Muscle of leg (tissue), 11 donors: ENCODE data around the gene FAM171A2. TPM values are rescaled to one million over a fixed set of nuclear protein-coding genes. Genes with fewer than 3 reads are reported as not detected.
"Not testable (repeated sequence)": the region's sequence is repeated elsewhere in the genome, so short reads cannot be mapped to it uniquely, and the experiment has no call there.

Source experiments
- DNase-seq: peaks from one replicate; pipeline ENCODE4 v3.0.0; 2013
- H3K27ac ChIP-seq: one replicate; pipeline ENCODE4 v1.5.1; 2013; ENCODE audit warnings: mild to moderate bottlenecking, low read length, control low read depth
- H3K27me3 ChIP-seq: one replicate; pipeline ENCODE4 v1.6.1; 2013; ENCODE audit warnings: low read length; ENCODE audit not compliant: control insufficient read depth, insufficient read depth
- H3K36me3 ChIP-seq: one replicate; pipeline ENCODE4 v1.6.1; 2013; ENCODE audit warnings: low read length; ENCODE audit not compliant: control insufficient read depth, insufficient read depth
- H3K4me1 ChIP-seq: one replicate; pipeline ENCODE4 v1.6.1; 2013; ENCODE audit warnings: low read length; ENCODE audit not compliant: control insufficient read depth, insufficient read depth
- H3K4me3 ChIP-seq: one replicate; pipeline ENCODE4 v1.5.1; 2013; ENCODE audit warnings: low read length, control low read depth
- H3K9me3 ChIP-seq: replicated peaks from 2 replicates; pipeline ENCODE4 v1.6.1; 2013; ENCODE audit warnings: low read depth, low read length; ENCODE audit not compliant: control insufficient read depth
- WGBS: methylation state at CpG from one replicate; pipeline ENCODE4 v1.1.5; 2013; ENCODE audit warnings: missing lambda C conversion rate; ENCODE audit not compliant: insufficient coverage; 5-methylcytosine and 5-hydroxymethylcytosine counted together
- polyA plus RNA-seq, 8 donors: library from polyadenylated mRNA; unstranded; fragments of 120-200 nt; gene quantifications; one replicate each; pipeline versions ENCODE4 v1.2.1 to v1.2.3, GENCODE V29; 2013; ENCODE audit warnings: inconsistent platforms in 1 of 8, low replicate concordance in 1 of 8; ENCODE audit not compliant: insufficient read length in 8 of 8, insufficient read depth in 1 of 8
- total RNA-seq: library from RNA; stranded (reverse); fragments of 120-200 nt; gene quantifications from one replicate; pipeline ENCODE4 v1.2.4, GENCODE V29; 2013

Gene FAM171A2
- total and polyA plus RNA-seq, 9 donors = 52.9 to 110 (median 80.0) TPM

GRCh38 chr17:44396946-44397345 lies 33.3 kb upstream of the FAM171A2 start:
- no peak for DNase-seq
- no peak overlapping the region for H3K4me3 ChIP-seq
- H3K9me3 ChIP-seq = no peaks in the 10 kb centered on the region
- H3K4me1 ChIP-seq = no peaks in the 10 kb centered on the region
- peaks cover 53% of the 10 kb centered on the region for H3K36me3 ChIP-seq
- no peaks in the 10 kb centered on the region for H3K27me3 ChIP-seq
- no CpG with 5 or more reads among the region's 5 CpGs for WGBS
- no peak overlapping the region for H3K27ac ChIP-seq

- DNase-seq = no peak
- Histone ChIP-seq H3K4me1 (no peaks in the 10 kb centered on the region), H3K4me3 (no peak overlapping the region), H3K9me3 (no peaks in the 10 kb centered on the region), H3K27ac (no peak overlapping the region), H3K27me3 (no peaks in the 10 kb centered on the region), H3K36me3 (peaks cover 38% of the 10 kb centered on the region)
- WGBS = 100% methylated on average over 1 of the region's 2 CpGs
Measured at GRCh38 chr17:44394833-44395232, 31.2 kb upstream of the FAM171A2 start.

GRCh38 chr17:44394112-44394511 lies 30.5 kb upstream of the FAM171A2 start:
- not testable (repeated sequence) for H3K27me3 ChIP-seq, H3K4me1 ChIP-seq
- no CpG with 5 or more reads among the region's 9 CpGs for WGBS

GRCh38 chr17:44390250-44390870 lies 26.7 kb upstream of the FAM171A2 start:
- WGBS = 56% methylated on average over 4 of the region's 10 CpGs
- H3K9me3 ChIP-seq = no peaks in the 10 kb centered on the region
- DNase-seq = no peak
- H3K4me3 ChIP-seq = no peak overlapping the region
- H3K27ac ChIP-seq = no peak overlapping the region
- H3K4me1 ChIP-seq = peaks cover 7% of the 10 kb centered on the region
- peaks cover 15% of the 10 kb centered on the region for H3K27me3 ChIP-seq
- no peaks in the 10 kb centered on the region for H3K36me3 ChIP-seq

More at GRCh38 chr17:44394112-44394511, 30.5 kb upstream of the FAM171A2 start:
- peaks cover 31% of the 10 kb centered on the region for H3K36me3 ChIP-seq
- not testable (repeated sequence) for H3K27ac ChIP-seq, DNase-seq, H3K9me3 ChIP-seq, H3K4me3 ChIP-seq

GRCh38 chr17:44389723-44390202 lies 26.1 kb upstream of the FAM171A2 start:
- DNase-seq = no peak
- 85% methylated on average over 3 of the region's 6 CpGs for WGBS
- Histone ChIP-seq H3K27ac (no peak overlapping the region), H3K4me3 (no peak overlapping the region), H3K4me1 (peaks cover 12% of the 10 kb centered on the region), H3K9me3 (no peaks in the 10 kb centered on the region), H3K36me3 (no peaks in the 10 kb centered on the region), H3K27me3 (peaks cover 20% of the 10 kb centered on the region)

GRCh38 chr17:44389281-44389680 lies 25.6 kb upstream of the FAM171A2 start, which contains the start of gene ITGA2B:
Gene ITGA2B, minus strand, starts transcription at chr17:44389649. Its CDS starts 176 bp downstream, at chr17:44389473.
- no peaks in the 10 kb centered on the region for H3K9me3 ChIP-seq
- no peak within 1 kb of the TSS for H3K27ac ChIP-seq
- no peak for DNase-seq
- no peak within 1 kb of the TSS for H3K4me3 ChIP-seq
- no CpG with 5 or more reads among the region's 1 CpG for WGBS
- peaks cover 25% of the 10 kb centered on the region for H3K27me3 ChIP-seq
- H3K4me1 ChIP-seq = peaks cover 16% of the 10 kb centered on the region
- no peaks in the 10 kb centered on the region for H3K36me3 ChIP-seq

- no peak for DNase-seq
- no CpG with 5 or more reads among the region's 2 CpGs for WGBS
- no peak overlapping the region for H3K27ac ChIP-seq
- H3K9me3 ChIP-seq = no peaks in the 10 kb centered on the region
- peaks cover 17% of the 10 kb centered on the region for H3K4me1 ChIP-seq
- no peaks in the 10 kb centered on the region for H3K36me3 ChIP-seq
- no peak overlapping the region for H3K4me3 ChIP-seq
- peaks cover 40% of the 10 kb centered on the region for H3K27me3 ChIP-seq
Measured at GRCh38 chr17:44387804-44388203, 24.2 kb upstream of the FAM171A2 start.

- Histone ChIP-seq H3K27ac (no peak overlapping the region), H3K4me1 (peaks cover 17% of the 10 kb centered on the region), H3K9me3 (no peaks in the 10 kb centered on the region), H3K36me3 (no peaks in the 10 kb centered on the region), H3K4me3 (no peak overlapping the region), H3K27me3 (peaks cover 45% of the 10 kb centered on the region)
- DNase-seq = no peak
- WGBS = no CpG with 5 or more reads among the region's 10 CpGs
Measured at GRCh38 chr17:44386182-44386525, 22.5 kb upstream of the FAM171A2 start.

GRCh38 chr17:44385287-44386181 lies 21.9 kb upstream of the FAM171A2 start:
- H3K4me1 ChIP-seq = peaks cover 17% of the 10 kb centered on the region
- DNase-seq = peak; percentile 90
- no peak overlapping the region for H3K27ac ChIP-seq
- WGBS = 3% methylated on average over 63 of the region's 68 CpGs
- H3K9me3 ChIP-seq = no peaks in the 10 kb centered on the region
- H3K27me3 ChIP-seq = peaks cover 47% of the 10 kb centered on the region
- H3K36me3 ChIP-seq = no peaks in the 10 kb centered on the region
- peak overlapping the region; percentile 42 for H3K4me3 ChIP-seq

GRCh38 chr17:44384823-44385286 lies 21.2 kb upstream of the FAM171A2 start:
- 1% methylated on average over 26 of the region's 26 CpGs for whole genome bisulfite sequencing
- Histone ChIP-seq H3K4me1 (peaks cover 17% of the 10 kb centered on the region), H3K4me3 (peak overlapping the region; percentile 42), H3K27ac (no peak overlapping the region), H3K27me3 (peaks cover 47% of the 10 kb centered on the region), H3K9me3 (no peaks in the 10 kb centered on the region), H3K36me3 (no peaks in the 10 kb centered on the region)
- peak; percentile 42 for DNase-seq
